Caco-2 (cell line): ENCODE data around the gene PRDX6. TPM values are rescaled to one million over a fixed set of nuclear protein-coding genes. Genes with fewer than 3 reads are reported as not detected.

Source experiments
- BruUV-seq: library from RNA; stranded (reverse); fragments of 400-500 nt; replicated peaks from 2 replicates; lab custom pipeline; 2021; lab: Mats Ljungman, UMichigan
- CTCF ChIA-PET: fragments of 300-600 bp; sonication (Branson Sonifier 250); formaldehyde crosslinking; loops from one replicate; lab custom pipeline; 2022; ENCODE audit warnings: antibody characterized with exemption; lab: Charles Lee
- POLR2A ChIA-PET: fragments of 300-600 bp; sonication (Branson Sonifier 250); formaldehyde crosslinking; loops from one replicate; lab custom pipeline; 2022; ENCODE audit warnings: antibody characterized with exemption; lab: Charles Lee
- DNase-seq, 2 experiments: peaks; one replicate each; pipeline versions ENCODE4 v3.0.0 to v3.0.0-alpha.2; 2020 to 2022
- H3K27me3 ChIP-seq: replicated peaks from 2 replicates; pipeline ENCODE4 v1.6.0; 2011; ENCODE audit warnings: low read length; ENCODE audit not compliant: control insufficient read depth, insufficient read depth
- H3K36me3 ChIP-seq: 2 replicates; pipeline ENCODE4 v1.5.1; 2011; ENCODE audit warnings: low read length; ENCODE audit not compliant: control insufficient read depth, insufficient read depth
- H3K4me1 ChIP-seq: fragments of 250-450 bp; sonication (Bioruptor Pico); 2 replicates; pipeline ENCODE4 v1.5.1; 2020; ENCODE audit warnings: mild to moderate bottlenecking
- H3K4me3 ChIP-seq: 2 replicates; pipeline ENCODE4 v1.5.1; 2011; ENCODE audit warnings: low read depth, mild to moderate bottlenecking, control low read depth, low read length
- H3K9me3 ChIP-seq: fragments of 250-450 bp; sonication (Bioruptor Pico); 2 replicates; pipeline ENCODE4 v1.5.1; 2020; ENCODE audit warnings: mild to moderate bottlenecking, moderate library complexity
- H3K27ac Mint-ChIP-seq: one replicate; pipeline ENCODE4 v1.8.0; 2022; ENCODE audit warnings: mixed read lengths; ENCODE audit not compliant: unreplicated experiment
- H3K27me3 Mint-ChIP-seq: one replicate; pipeline ENCODE4 v1.8.0; 2022; ENCODE audit warnings: mixed read lengths; ENCODE audit not compliant: insufficient read depth, unreplicated experiment
- H3K36me3 Mint-ChIP-seq: one replicate; pipeline ENCODE4 v1.8.0; 2022; ENCODE audit warnings: mild to moderate bottlenecking, mixed read lengths; ENCODE audit not compliant: insufficient read depth, unreplicated experiment
- H3K4me1 Mint-ChIP-seq: one replicate; pipeline ENCODE4 v1.8.0; 2022; ENCODE audit warnings: low read depth, mixed read lengths; ENCODE audit not compliant: unreplicated experiment
- H3K4me3 Mint-ChIP-seq: one replicate; pipeline ENCODE4 v1.8.0; 2022; ENCODE audit warnings: mild to moderate bottlenecking, moderate library complexity, mixed read lengths; ENCODE audit not compliant: unreplicated experiment
- H3K9me3 Mint-ChIP-seq: one replicate; pipeline ENCODE4 v1.8.0; 2022; ENCODE audit warnings: mixed read lengths; ENCODE audit not compliant: unreplicated experiment
- intact Hi-C: fragments of 100-400 bp; cut with micrococcal nuclease; formaldehyde crosslinking; loops from one replicate; pipeline ENCODE4 v1.10.0; 2022; ENCODE audit not compliant: unreplicated experiment
- total RNA-seq: library from RNA; stranded (reverse); gene quantifications from 2 replicates; pipeline ENCODE4 v1.2.3, GENCODE V29; 2022
- TF ChIP-seq, protein P1 (sequence below), 2 experiments: fragments of 200-600 bp in 1 of 2; IDR thresholded peaks; 1 replicate in 1 of 2; 2 replicates in 1 of 2; pipeline versions ENCODE4 v1.5.1 to v1.8.0; 2011 to 2022; ENCODE audit warnings: antibody characterized with exemption in 1 of 2, control low read depth in 1 of 2, inconsistent platforms in 1 of 2, low read depth in 1 of 2, low read length in 1 of 2, mild to moderate bottlenecking in 1 of 2, moderate library complexity in 1 of 2; ENCODE audit not compliant: insufficient read depth in 1 of 2, severe bottlenecking in 1 of 2, unreplicated experiment in 1 of 2

Gene PRDX6
- total RNA-seq, 1 experiment from 2014 or later = 540 TPM

DNA sequence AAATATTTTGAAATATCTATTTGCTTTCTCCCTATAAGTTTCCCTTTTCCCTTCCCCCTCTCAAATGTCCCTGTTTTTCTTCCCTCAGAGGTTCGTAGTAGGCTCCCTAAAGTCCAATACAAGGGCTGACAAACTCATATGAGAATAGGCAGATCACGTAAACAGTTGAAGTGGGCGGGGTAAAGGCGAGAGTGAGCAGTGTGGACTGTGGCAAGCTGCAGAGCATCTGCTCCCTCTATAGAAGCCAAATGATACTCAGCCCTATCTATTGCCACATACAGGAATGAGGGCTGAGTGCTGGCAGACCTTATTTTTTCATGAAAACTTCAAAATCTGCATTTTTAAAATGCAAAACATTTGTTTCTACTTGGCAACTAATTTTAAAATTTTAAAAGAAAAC is 26.3 kb downstream of the PRDX6 start:
- CTCF ChIA-PET = no interaction called here
- H3K9me3 ChIP-seq = peaks cover 3% of the 10 kb centered on the region; the same call in 1 of the 2 replicates
- intact Hi-C loops = no loop called here
- DNase-seq = peak in 1 of 2 experiments; percentile 20
- no peaks in the 10 kb centered on the region; the same call in 1 of the 2 replicates for H3K27me3 ChIP-seq
- H3K9me3 Mint-ChIP-seq = no peaks in the 10 kb centered on the region
- H3K27me3 Mint-ChIP-seq = no peaks in the 10 kb centered on the region
- peaks cover 14% of the 10 kb centered on the region; the same call in 1 of the 2 replicates for H3K4me1 ChIP-seq
- no TSS peak for BruUV-seq
- H3K27ac Mint-ChIP-seq = no peak overlapping the region
- H3K4me3 ChIP-seq = no peak overlapping the region
- no peaks in the 10 kb centered on the region for H3K36me3 Mint-ChIP-seq
- H3K4me3 Mint-ChIP-seq = no peak overlapping the region
- TF ChIP-seq, protein P1, sequence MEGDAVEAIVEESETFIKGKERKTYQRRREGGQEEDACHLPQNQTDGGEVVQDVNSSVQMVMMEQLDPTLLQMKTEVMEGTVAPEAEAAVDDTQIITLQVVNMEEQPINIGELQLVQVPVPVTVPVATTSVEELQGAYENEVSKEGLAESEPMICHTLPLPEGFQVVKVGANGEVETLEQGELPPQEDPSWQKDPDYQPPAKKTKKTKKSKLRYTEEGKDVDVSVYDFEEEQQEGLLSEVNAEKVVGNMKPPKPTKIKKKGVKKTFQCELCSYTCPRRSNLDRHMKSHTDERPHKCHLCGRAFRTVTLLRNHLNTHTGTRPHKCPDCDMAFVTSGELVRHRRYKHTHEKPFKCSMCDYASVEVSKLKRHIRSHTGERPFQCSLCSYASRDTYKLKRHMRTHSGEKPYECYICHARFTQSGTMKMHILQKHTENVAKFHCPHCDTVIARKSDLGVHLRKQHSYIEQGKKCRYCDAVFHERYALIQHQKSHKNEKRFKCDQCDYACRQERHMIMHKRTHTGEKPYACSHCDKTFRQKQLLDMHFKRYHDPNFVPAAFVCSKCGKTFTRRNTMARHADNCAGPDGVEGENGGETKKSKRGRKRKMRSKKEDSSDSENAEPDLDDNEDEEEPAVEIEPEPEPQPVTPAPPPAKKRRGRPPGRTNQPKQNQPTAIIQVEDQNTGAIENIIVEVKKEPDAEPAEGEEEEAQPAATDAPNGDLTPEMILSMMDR (IDR thresholded peaks at IDR 0.05; ENCODE audit: insufficient read depth in 1 of 2, low read depth in 1 of 2, low read length in 1 of 2, severe bottlenecking in 1 of 2, unreplicated experiment in 1 of 2) = no peak
- no peaks in the 10 kb centered on the region for H3K36me3 ChIP-seq
- POLR2A ChIA-PET = no interaction called here
- peaks cover 10% of the 10 kb centered on the region for H3K4me1 Mint-ChIP-seq

DNA sequence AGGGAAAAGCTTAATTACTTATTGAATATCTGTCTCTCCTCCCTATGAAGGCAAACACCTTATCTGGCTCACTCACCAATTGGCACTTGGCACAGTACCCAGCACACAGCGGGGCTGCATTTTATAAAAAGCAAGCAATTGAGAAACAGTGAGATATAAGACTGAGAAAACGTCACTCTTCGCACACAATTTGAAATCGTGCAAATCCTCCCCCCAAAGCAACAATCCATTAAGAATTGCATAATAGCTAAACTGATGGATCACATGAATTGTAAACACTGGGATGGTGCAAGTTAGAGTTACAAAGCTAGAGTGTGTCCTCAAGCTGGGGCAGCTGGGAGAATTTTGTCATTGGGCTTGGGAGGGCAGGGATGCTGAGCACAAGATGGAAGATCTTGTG is 27.1 kb downstream of the PRDX6 start:
- ChIA-PET CTCF (no interaction called here), POLR2A (interaction anchor here (1.3 kb wide), 1 partner anchor 364 kb away, joined by 3 read pairs; the partner anchor contains the start of gene ZBTB37)
- H3K36me3 ChIP-seq = no peaks in the 10 kb centered on the region
- H3K9me3 Mint-ChIP-seq = no peaks in the 10 kb centered on the region
- no peaks in the 10 kb centered on the region; the same call in 1 of the 2 replicates for H3K27me3 ChIP-seq
- H3K36me3 Mint-ChIP-seq = no peaks in the 10 kb centered on the region
- TF ChIP-seq, protein P1 (IDR thresholded peaks at IDR 0.05; ENCODE audit: insufficient read depth in 1 of 2, low read depth in 1 of 2, low read length in 1 of 2, severe bottlenecking in 1 of 2, unreplicated experiment in 1 of 2) = no peak
- BruUV-seq = no TSS peak
- H3K27ac Mint-ChIP-seq = no peak overlapping the region
- no peaks in the 10 kb centered on the region for H3K27me3 Mint-ChIP-seq
- H3K4me1 ChIP-seq = peaks cover 14% of the 10 kb centered on the region; the same call in 1 of the 2 replicates
- H3K9me3 ChIP-seq = no peaks in the 10 kb centered on the region
- intact Hi-C loops = no loop called here
- H3K4me3 ChIP-seq = no peak overlapping the region
- no peak overlapping the region for H3K4me3 Mint-ChIP-seq
- no peak for DNase-seq
- peaks cover 10% of the 10 kb centered on the region for H3K4me1 Mint-ChIP-seq

DNA sequence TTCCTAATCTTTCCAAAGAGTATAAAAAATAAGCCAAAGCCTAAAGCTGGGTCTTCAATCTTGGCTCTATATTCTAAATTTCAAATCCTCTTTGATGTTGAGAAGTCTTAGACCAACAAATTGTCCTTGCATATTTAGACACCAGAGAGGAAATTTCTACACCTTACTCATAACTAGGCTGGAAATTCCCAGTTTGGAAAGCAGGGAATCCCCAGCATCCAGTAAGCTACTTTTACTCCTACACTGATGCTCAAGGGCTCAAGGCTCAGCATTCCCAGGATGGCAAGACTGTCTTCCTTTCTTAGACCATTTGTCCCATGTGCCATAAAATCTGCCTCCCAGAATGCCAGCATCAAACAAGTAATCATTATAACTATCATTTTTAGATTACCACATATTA is 28.3 kb downstream of the PRDX6 start:
- TF ChIP-seq, protein P1 (IDR thresholded peaks at IDR 0.05; ENCODE audit: insufficient read depth in 1 of 2, low read depth in 1 of 2, low read length in 1 of 2, severe bottlenecking in 1 of 2, unreplicated experiment in 1 of 2) = no peak
- BruUV-seq = no TSS peak
- Histone ChIP-seq H3K27me3 (no peaks in the 10 kb centered on the region; the same call in 1 of the 2 replicates), H3K9me3 (no peaks in the 10 kb centered on the region), H3K4me1 (peaks cover 22% of the 10 kb centered on the region; the same call in 1 of the 2 replicates), H3K4me3 (no peak overlapping the region), H3K36me3 (no peaks in the 10 kb centered on the region)
- H3K27me3 Mint-ChIP-seq = no peaks in the 10 kb centered on the region
- no peak for DNase-seq
- H3K9me3 Mint-ChIP-seq = no peaks in the 10 kb centered on the region
- no peaks in the 10 kb centered on the region for H3K36me3 Mint-ChIP-seq
- CTCF ChIA-PET = no interaction called here
- no peak overlapping the region for H3K27ac Mint-ChIP-seq
- no peak overlapping the region for H3K4me3 Mint-ChIP-seq
- POLR2A ChIA-PET = interaction anchor here (1.3 kb wide), 1 partner anchor 363 kb away, joined by 3 read pairs; the partner anchor contains the start of gene ZBTB37
- peaks cover 16% of the 10 kb centered on the region for H3K4me1 Mint-ChIP-seq
- intact Hi-C loops = no loop called here
